ENCODE results near the gene SORL1.

SORL1 gene

DNA sequence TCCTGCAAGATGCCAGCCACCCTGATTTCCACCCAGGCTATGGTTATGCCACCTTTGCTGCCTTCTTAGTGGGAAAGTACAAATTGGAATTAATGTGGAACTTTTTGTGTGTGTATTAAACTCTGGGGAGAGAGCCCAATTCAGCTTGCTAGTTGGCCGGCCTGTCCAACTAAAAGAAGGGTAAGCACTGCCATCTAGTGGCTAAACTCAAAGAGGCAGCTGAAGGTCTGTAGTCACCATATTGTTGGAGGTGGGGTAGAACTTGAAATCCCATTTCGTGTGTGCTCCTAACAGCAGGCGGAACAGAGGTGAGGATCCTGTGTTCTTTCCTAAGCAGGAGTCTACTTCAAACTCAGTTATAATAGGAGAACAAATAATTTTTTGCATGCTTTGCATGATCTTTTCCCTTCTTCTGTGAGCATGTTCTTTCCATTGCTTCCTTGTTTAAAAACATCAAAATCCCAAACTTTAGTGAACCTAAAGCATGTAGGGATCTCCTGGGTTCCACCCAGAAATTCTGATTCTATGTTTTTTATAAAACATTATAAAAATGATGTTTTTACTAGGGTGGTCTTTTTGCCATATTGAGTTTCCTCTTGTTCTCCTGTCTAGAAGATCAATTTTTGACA is 139.4 kb downstream of the SORL1 start:
- H3K27me3 Mint-ChIP-seq: no peaks in the 10 kb centered on the region
- H3K4me3 Mint-ChIP-seq: no peak overlapping the region
- H3K9me3 Mint-ChIP-seq: no peaks in the 10 kb centered on the region
- ATAC-seq (peak; percentile 65), DNase-seq (peak; percentile 72 to 73)
- H3K4me1 Mint-ChIP-seq: peaks cover 36% of the 10 kb centered on the region
- peak overlapping the region in 1 of 2 donors; percentile 77 for H3K27ac Mint-ChIP-seq

- no peak for ATAC-seq
- H3K4me3 Mint-ChIP-seq: no peak overlapping the region
These were observed 140.6 kb downstream of the SORL1 start for GRCh38 chr11:121592708-121593107.

DNA sequence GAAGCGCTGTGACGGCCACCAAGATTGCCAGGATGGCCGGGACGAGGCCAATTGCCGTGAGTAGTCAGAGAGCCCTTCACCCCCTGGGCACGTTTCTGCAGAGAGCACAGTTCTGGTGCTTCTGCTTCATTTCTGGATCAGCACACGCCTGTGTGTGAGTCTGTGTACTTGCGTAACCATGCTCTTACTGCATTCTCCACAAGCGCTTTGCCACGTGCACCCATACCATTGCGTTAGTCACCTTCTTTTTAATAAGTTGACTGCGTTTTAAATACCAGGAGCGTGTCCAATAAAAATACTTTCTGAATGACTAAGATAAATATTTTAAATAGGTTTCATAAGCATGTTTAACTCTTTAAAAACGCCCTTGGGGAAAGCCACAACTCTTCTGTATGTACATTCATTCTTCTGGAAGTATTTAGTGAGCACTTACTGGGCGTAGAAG is 143.6 kb downstream of the SORL1 start:
- no peak for DNase-seq
- H3K27ac Mint-ChIP-seq: no peak overlapping the region

More at GRCh38 chr11:121592708-121593107, 140.6 kb downstream of the SORL1 start:
- no peak for DNase-seq
- H3K27ac Mint-ChIP-seq: no peak overlapping the region
- H3K9me3 Mint-ChIP-seq: no peaks in the 10 kb centered on the region
- no peaks in the 10 kb centered on the region for H3K27me3 Mint-ChIP-seq
- H3K4me1 Mint-ChIP-seq: peaks cover 36% of the 10 kb centered on the region

GRCh38 chr11:121596195-121597155 is 144.4 kb downstream of the SORL1 start:
- H3K9me3 Mint-ChIP-seq: no peaks in the 10 kb centered on the region

More for the DNA sequence above, 143.6 kb downstream of the SORL1 start:
- H3K27me3 Mint-ChIP-seq: no peaks in the 10 kb centered on the region
- peaks cover 8% of the 10 kb centered on the region for H3K4me1 Mint-ChIP-seq
- ATAC-seq: no peak
- H3K4me3 Mint-ChIP-seq: no peak overlapping the region
- H3K9me3 Mint-ChIP-seq: no peaks in the 10 kb centered on the region

DNA sequence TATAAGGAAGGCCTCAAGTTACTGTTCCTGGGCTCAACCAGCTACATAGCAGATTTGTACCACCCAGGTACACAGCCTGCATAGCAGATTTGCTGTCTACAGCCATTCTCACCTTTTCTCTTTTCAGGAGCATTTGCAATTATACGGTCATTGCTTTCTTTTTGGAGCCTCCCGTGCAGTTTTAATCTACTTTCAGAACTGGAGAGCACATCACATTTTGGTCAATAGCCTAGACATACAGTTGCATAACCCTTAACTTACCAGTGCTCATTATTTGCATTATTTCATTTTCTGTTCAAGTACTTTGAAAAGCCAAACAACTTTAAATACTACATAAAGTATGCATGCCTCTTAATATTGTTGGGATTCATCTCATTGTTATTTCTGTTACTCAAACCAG is 151.2 kb downstream of the SORL1 start:
- Mint-ChIP-seq H3K4me3 (no peak overlapping the region), H3K4me1 (no peaks in the 10 kb centered on the region), H3K27ac (no peak overlapping the region), H3K27me3 (no peaks in the 10 kb centered on the region), H3K9me3 (no peaks in the 10 kb centered on the region)
- DNase-seq: no peak
- no peak for ATAC-seq

More at GRCh38 chr11:121596195-121597155, 144.4 kb downstream of the SORL1 start:
- H3K27ac Mint-ChIP-seq: peak overlapping the region in 1 of 2 donors; percentile 2
- ATAC-seq: no peak
- H3K4me3 Mint-ChIP-seq: no peak overlapping the region
- no peaks in the 10 kb centered on the region for H3K27me3 Mint-ChIP-seq
- no peak for DNase-seq
- peaks cover under 1% of the 10 kb centered on the region for H3K4me1 Mint-ChIP-seq

- no peak overlapping the region for H3K27ac Mint-ChIP-seq
- H3K4me1 Mint-ChIP-seq: no peaks in the 10 kb centered on the region
- DNase-seq (no peak), ATAC-seq (no peak)
- H3K4me3 Mint-ChIP-seq: no peak overlapping the region
- no peaks in the 10 kb centered on the region for H3K27me3 Mint-ChIP-seq
- H3K9me3 Mint-ChIP-seq: no peaks in the 10 kb centered on the region
These were observed 152.0 kb downstream of the SORL1 start for GRCh38 chr11:121604152-121604551.

DNA sequence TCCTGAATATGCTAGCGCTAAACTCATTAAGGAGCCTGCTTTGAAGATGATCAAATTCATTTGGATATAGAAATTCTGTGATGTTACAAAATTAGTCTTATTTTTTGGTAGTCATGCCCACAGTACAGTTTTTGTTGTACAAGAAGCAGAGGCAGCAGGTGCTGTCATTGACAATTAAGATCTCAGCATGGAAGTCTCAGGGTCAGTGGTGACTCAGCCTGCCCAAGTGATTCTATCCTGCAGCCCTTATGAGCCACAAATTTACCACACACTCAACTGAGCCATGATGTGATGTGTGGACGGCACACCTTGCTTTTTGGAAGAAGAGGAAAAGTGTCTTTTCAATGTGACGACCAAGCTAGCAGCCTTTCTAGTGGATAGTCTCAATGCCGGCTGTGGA is 154.2 kb downstream of the SORL1 start:
- Mint-ChIP-seq H3K9me3 (no peaks in the 10 kb centered on the region), H3K4me1 (no peaks in the 10 kb centered on the region), H3K4me3 (no peak overlapping the region), H3K27me3 (no peaks in the 10 kb centered on the region), H3K27ac (no peak overlapping the region)
- DNase-seq: no peak
- no peak for ATAC-seq

GRCh38 chr11:121607341-121607740 is 155.2 kb downstream of the SORL1 start:
- Mint-ChIP-seq H3K27me3 (no peaks in the 10 kb centered on the region), H3K4me1 (no peaks in the 10 kb centered on the region), H3K4me3 (no peak overlapping the region), H3K9me3 (no peaks in the 10 kb centered on the region), H3K27ac (no peak overlapping the region)
- ATAC-seq (no peak), DNase-seq (no peak)

- peak overlapping the region in 1 of 2 donors; percentile 34 for H3K27ac Mint-ChIP-seq
- ATAC-seq (no peak), DNase-seq (no peak)
- no peaks in the 10 kb centered on the region for H3K27me3 Mint-ChIP-seq
- H3K4me3 Mint-ChIP-seq: no peak overlapping the region
- no peaks in the 10 kb centered on the region for H3K9me3 Mint-ChIP-seq
- H3K4me1 Mint-ChIP-seq: no peaks in the 10 kb centered on the region
These were observed 156.5 kb downstream of the SORL1 start for GRCh38 chr11:121608545-121609098.

- Mint-ChIP-seq H3K27me3 (no peaks in the 10 kb centered on the region), H3K27ac (no peak overlapping the region), H3K4me1 (no peaks in the 10 kb centered on the region), H3K9me3 (no peaks in the 10 kb centered on the region), H3K4me3 (no peak overlapping the region)
- DNase-seq (no peak), ATAC-seq (no peak)
These were observed 158.6 kb downstream of the SORL1 start for GRCh38 chr11:121610706-121611105.

DNA sequence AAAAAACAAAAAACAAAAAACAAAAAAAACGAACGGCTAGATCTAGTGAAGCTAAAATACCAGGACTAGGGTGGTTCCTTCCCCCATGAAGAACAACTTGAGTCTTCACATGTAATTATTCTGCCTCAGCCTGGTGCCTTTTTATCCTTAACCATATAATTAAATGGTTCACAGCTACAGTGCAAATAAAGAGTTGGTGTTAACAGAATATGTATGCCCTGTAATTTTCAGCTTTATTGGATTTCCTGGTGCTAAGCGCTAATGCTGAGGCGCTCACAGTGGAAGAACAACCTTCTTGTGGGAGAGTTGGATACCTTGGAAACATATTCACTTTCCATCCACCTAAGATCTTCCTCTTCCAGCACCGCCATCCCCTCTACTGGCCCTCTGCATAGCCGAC is 159.1 kb downstream of the SORL1 start:
- H3K4me3 Mint-ChIP-seq: no peak overlapping the region
- no peaks in the 10 kb centered on the region for H3K9me3 Mint-ChIP-seq
- no peaks in the 10 kb centered on the region for H3K27me3 Mint-ChIP-seq
- no peak for DNase-seq
- ATAC-seq: no peak
- H3K4me1 Mint-ChIP-seq: no peaks in the 10 kb centered on the region
- no peak overlapping the region for H3K27ac Mint-ChIP-seq

GRCh38 chr11:121613724-121614123 is 161.6 kb downstream of the SORL1 start:
- DNase-seq: no peak
- no peak for ATAC-seq
- Mint-ChIP-seq H3K27me3 (no peaks in the 10 kb centered on the region), H3K4me3 (no peak overlapping the region), H3K9me3 (no peaks in the 10 kb centered on the region), H3K27ac (peak overlapping the region in 1 of 2 donors; percentile 83), H3K4me1 (no peaks in the 10 kb centered on the region)

- H3K9me3 Mint-ChIP-seq: no peaks in the 10 kb centered on the region
These were observed 162.6 kb downstream of the SORL1 start for GRCh38 chr11:121614636-121615240.

DNA sequence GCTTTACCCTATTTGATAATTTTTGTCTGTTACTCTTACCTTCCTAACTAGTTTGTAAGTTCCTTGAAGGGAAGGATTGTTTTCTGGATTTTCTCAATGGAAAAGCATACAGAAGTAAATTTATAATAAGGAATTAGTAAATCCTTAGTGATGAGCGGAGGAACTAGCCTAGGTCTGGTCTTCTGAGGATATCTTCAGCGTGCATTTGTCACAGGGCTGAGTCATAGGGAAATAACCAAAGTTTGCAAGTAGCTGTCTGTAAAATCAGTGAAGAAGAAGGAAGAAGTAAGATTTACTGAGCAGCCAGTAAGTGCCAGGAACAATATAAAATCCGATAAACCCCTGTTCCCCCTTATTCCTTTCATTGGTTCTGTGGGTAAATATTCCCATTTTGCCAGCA is 163.4 kb downstream of the SORL1 start:
- no peak for DNase-seq
- Mint-ChIP-seq H3K27me3 (no peaks in the 10 kb centered on the region), H3K4me1 (no peaks in the 10 kb centered on the region), H3K4me3 (no peak overlapping the region), H3K27ac (peak overlapping the region in 1 of 2 donors; percentile 19), H3K9me3 (no peaks in the 10 kb centered on the region)
- no peak for ATAC-seq

More at GRCh38 chr11:121614636-121615240, 162.6 kb downstream of the SORL1 start:
- no peak overlapping the region for H3K4me3 Mint-ChIP-seq
- no peak for ATAC-seq
- H3K27me3 Mint-ChIP-seq: no peaks in the 10 kb centered on the region
- no peaks in the 10 kb centered on the region for H3K4me1 Mint-ChIP-seq
- no peak for DNase-seq
- no peak overlapping the region for H3K27ac Mint-ChIP-seq

DNA sequence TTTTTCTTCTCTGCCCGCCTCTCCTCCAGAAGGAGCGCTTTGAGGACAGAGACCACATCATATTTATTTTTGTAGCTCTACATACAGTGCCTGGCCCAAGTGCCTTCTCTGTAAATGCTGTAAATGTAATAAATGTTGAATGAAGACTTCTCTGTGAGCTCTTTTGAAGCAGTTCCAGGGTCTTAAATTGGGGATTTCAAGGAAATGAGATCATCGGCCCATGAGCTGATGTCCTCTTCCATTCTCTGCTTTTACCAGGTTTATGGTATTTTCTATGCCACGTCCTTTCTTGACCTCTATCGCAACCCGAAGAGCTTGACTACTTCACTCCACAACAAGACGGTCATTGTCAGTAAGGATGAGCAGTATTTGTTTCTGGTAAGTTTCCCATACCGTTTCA is 166.4 kb downstream of the SORL1 start:
- Mint-ChIP-seq H3K9me3 (no peaks in the 10 kb centered on the region), H3K27me3 (no peaks in the 10 kb centered on the region), H3K4me1 (peaks cover 10% of the 10 kb centered on the region), H3K4me3 (no peak overlapping the region), H3K27ac (no peak overlapping the region)
- DNase-seq (no peak), ATAC-seq (no peak)
